ENCODE measurements around the gene CENATAC.
A peak's percentile ranks its signal among the peaks of the same experiment; 100 is the strongest.
"Not testable (repeated sequence)": the region's sequence is repeated elsewhere in the genome, so short reads cannot be mapped to it uniquely, and the experiment has no call there.

The CENATAC gene

GRCh38 chr11:119025978-119026766 lies 28.2 kb downstream of the CENATAC start:
- no peak for DNase-seq (ENCODE audit: low read depth in 1 of 2, low spot score in 1 of 2)

- DNase-seq (ENCODE audit: low read depth in 1 of 2, low spot score in 1 of 2) = no peak
These were observed 29.0 kb downstream of the CENATAC start for GRCh38 chr11:119026970-119027369.

GRCh38 chr11:119027561-119028345 lies 29.8 kb downstream of the CENATAC start:
- DNase-seq (ENCODE audit: low read depth in 1 of 2, low spot score in 1 of 2) = no peak

- DNase-seq (ENCODE audit: low read depth in 1 of 2, low spot score in 1 of 2) = no peak
These were observed 30.6 kb downstream of the CENATAC start for GRCh38 chr11:119028346-119029068.

GRCh38 chr11:119029069-119029339 lies 31.1 kb downstream of the CENATAC start:
- DNase-seq (ENCODE audit: low read depth in 1 of 2, low spot score in 1 of 2) = no peak

- DNase-seq (ENCODE audit: low read depth in 1 of 2, low spot score in 1 of 2) = peak in 1 of 2 donors; percentile 27
These were observed 31.5 kb downstream of the CENATAC start for GRCh38 chr11:119029340-119030028.

GRCh38 chr11:119030029-119030328 lies 32.0 kb downstream of the CENATAC start:
- DNase-seq (ENCODE audit: low read depth in 1 of 2, low spot score in 1 of 2) = no peak

GRCh38 chr11:119030329-119031047 lies 32.5 kb downstream of the CENATAC start, which contains the start of gene SLC37A4:
Gene SLC37A4 (minus strand): TSS chr11:119030877.
- DNase-seq (ENCODE audit: low read depth in 1 of 2, low spot score in 1 of 2) = peak; percentile 98 to 99

GRCh38 chr11:119031912-119032280 lies 34.0 kb downstream of the CENATAC start:
- no peak for DNase-seq (ENCODE audit: low read depth in 1 of 2, low spot score in 1 of 2)

GRCh38 chr11:119033421-119033820 lies 35.5 kb downstream of the CENATAC start:
- not testable (repeated sequence) for DNase-seq (ENCODE audit: low read depth in 1 of 2, low spot score in 1 of 2)

GRCh38 chr11:119034813-119035212 lies 36.9 kb downstream of the CENATAC start:
- DNase-seq (ENCODE audit: low read depth in 1 of 2, low spot score in 1 of 2) = no peak

- no peak for DNase-seq (ENCODE audit: low read depth in 1 of 2, low spot score in 1 of 2)
These were observed 40.9 kb downstream of the CENATAC start for GRCh38 chr11:119038884-119039283.

- not testable (repeated sequence) for DNase-seq (ENCODE audit: low read depth in 1 of 2, low spot score in 1 of 2)
These were observed 41.5 kb downstream of the CENATAC start for GRCh38 chr11:119039471-119039870.

- no peak for DNase-seq (ENCODE audit: low read depth in 1 of 2, low spot score in 1 of 2)
These were observed 44.0 kb downstream of the CENATAC start for GRCh38 chr11:119041821-119042514.

GRCh38 chr11:119042927-119043326 lies 45.0 kb downstream of the CENATAC start:
- no peak for DNase-seq (ENCODE audit: low read depth in 1 of 2, low spot score in 1 of 2)

GRCh38 chr11:119044708-119045107 lies 46.8 kb downstream of the CENATAC start:
- no peak for DNase-seq (ENCODE audit: low read depth in 1 of 2, low spot score in 1 of 2)

- DNase-seq (ENCODE audit: low read depth in 1 of 2, low spot score in 1 of 2) = no peak
These were observed 48.6 kb downstream of the CENATAC start for GRCh38 chr11:119046489-119046888.

GRCh38 chr11:119047205-119047604 lies 49.3 kb downstream of the CENATAC start:
- DNase-seq (ENCODE audit: low read depth in 1 of 2, low spot score in 1 of 2) = no peak

GRCh38 chr11:119048644-119049043 lies 50.7 kb downstream of the CENATAC start:
- DNase-seq (ENCODE audit: low read depth in 1 of 2, low spot score in 1 of 2) = no peak

- no peak for DNase-seq (ENCODE audit: low read depth in 1 of 2, low spot score in 1 of 2)
These were observed 51.1 kb downstream of the CENATAC start for GRCh38 chr11:119049081-119049480.

Measured in activated T-helper 1 cell treated with anti-CD3 and anti-CD28 coated beads, Interleukin-2, amount 50 U/mL, for 16 hours (primary cell).